Neuronal stem cell (in vitro differentiated cells): Measurements from ENCODE around the gene GUCY1A1.

Experiments
- DNase-seq: peaks from one replicate; pipeline ENCODE4 v3.0.0-alpha.2; 2013; ENCODE audit warnings: low spot score
- H2AFZ ChIP-seq: one replicate; pipeline ENCODE4 v1.6.1; 2013; ENCODE audit warnings: mild to moderate bottlenecking, low read length, inconsistent platforms
- H2AK5ac ChIP-seq: 2 replicates; pipeline ENCODE4 v1.6.1; 2013; ENCODE audit warnings: low read depth, mild to moderate bottlenecking, inconsistent platforms, low read length, moderate library complexity, mixed read lengths
- H2BK120ac ChIP-seq: 2 replicates; pipeline ENCODE4 v1.6.1; 2013; ENCODE audit warnings: low read depth, mild to moderate bottlenecking, inconsistent platforms, low read length, moderate library complexity, mixed read lengths
- H2BK12ac ChIP-seq: one replicate; pipeline ENCODE4 v1.6.1; 2013; ENCODE audit warnings: low read length, inconsistent platforms
- H2BK15ac ChIP-seq: 2 replicates; pipeline ENCODE4 v1.6.1; 2013; ENCODE audit warnings: mild to moderate bottlenecking, low read length, inconsistent platforms, mixed read lengths
- H2BK5ac ChIP-seq: one replicate; pipeline ENCODE4 v1.6.1; 2013; ENCODE audit warnings: inconsistent platforms, mild to moderate bottlenecking, low read length, moderate library complexity
- H3K14ac ChIP-seq: one replicate; pipeline ENCODE4 v1.6.1; 2013; ENCODE audit warnings: low read length, inconsistent platforms
- H3K18ac ChIP-seq: 2 replicates; pipeline ENCODE4 v1.6.1; 2013; ENCODE audit warnings: low read length, inconsistent platforms
- H3K23ac ChIP-seq: 2 replicates; pipeline ENCODE4 v1.6.1; 2013; ENCODE audit warnings: low read depth, mild to moderate bottlenecking, mixed read lengths, low read length, inconsistent platforms; ENCODE audit not compliant: poor library complexity
- H3K27ac ChIP-seq: replicated peaks from 3 replicates; pipeline ENCODE4 v1.5.1; 2013; ENCODE audit warnings: low read length, inconsistent platforms
- H3K27me3 ChIP-seq, 3 experiments: 2 replicates each; pipeline ENCODE4 v1.6.1; 2013; ENCODE audit warnings: low read length in 3 of 3, mild to moderate bottlenecking in 2 of 3, inconsistent platforms in 1 of 3, low read depth in 1 of 3, mixed read lengths in 1 of 3, moderate library complexity in 1 of 3; ENCODE audit not compliant: control insufficient read depth in 3 of 3, insufficient read depth in 3 of 3
- H3K36me3 ChIP-seq, 2 donors: replicated peaks in 1 of 2; 2 replicates each; pipeline ENCODE4 v1.6.1; 2013; ENCODE audit warnings: low read length in 2 of 2; ENCODE audit not compliant: control insufficient read depth in 2 of 2, insufficient read depth in 2 of 2
- H3K4ac ChIP-seq: 2 replicates; pipeline ENCODE4 v1.6.1; 2013; ENCODE audit warnings: inconsistent platforms, mild to moderate bottlenecking, low read length, moderate library complexity
- H3K4me1 ChIP-seq, 2 donors: 1 replicate in 1 of 2; 2 replicates in 1 of 2; pipeline ENCODE4 v1.6.1; 2013; ENCODE audit warnings: low read length in 2 of 2, low read depth in 1 of 2; ENCODE audit not compliant: control insufficient read depth in 2 of 2, insufficient read depth in 1 of 2
- H3K4me2 ChIP-seq: one replicate; pipeline ENCODE4 v1.6.1; 2013; ENCODE audit warnings: mild to moderate bottlenecking, low read length, inconsistent platforms; ENCODE audit not compliant: insufficient read depth, poor library complexity, severe bottlenecking
- H3K4me3 ChIP-seq, 2 donors: 2 replicates each; pipeline ENCODE4 v1.5.1; 2013; ENCODE audit warnings: low read length in 2 of 2, mild to moderate bottlenecking in 2 of 2, inconsistent platforms in 1 of 2, moderate library complexity in 1 of 2
- H3K79me1 ChIP-seq: one replicate; pipeline ENCODE4 v1.6.1; 2013; ENCODE audit warnings: low read depth, mild to moderate bottlenecking, inconsistent platforms, low read length, moderate library complexity
- H3K9ac ChIP-seq: one replicate; pipeline ENCODE4 v1.6.1; 2013; ENCODE audit warnings: mild to moderate bottlenecking, low read depth, low read length, inconsistent platforms; ENCODE audit not compliant: poor library complexity
- H3K9me3 ChIP-seq, 2 donors: replicated peaks in 1 of 2; 2 replicates each; pipeline versions ENCODE3 to v1.6.1; 2013; ENCODE audit warnings: low read length in 2 of 2, mild to moderate bottlenecking in 2 of 2, inconsistent platforms in 1 of 2, low read depth in 1 of 2, mixed read lengths in 1 of 2, moderate library complexity in 1 of 2; ENCODE audit not compliant: control insufficient read depth in 2 of 2, insufficient read depth in 1 of 2
- H4K8ac ChIP-seq: one replicate; pipeline ENCODE4 v1.6.1; 2013; ENCODE audit warnings: low read depth, mild to moderate bottlenecking, inconsistent platforms, low read length, moderate library complexity
- H4K91ac ChIP-seq: one replicate; pipeline ENCODE4 v1.6.1; 2013; ENCODE audit warnings: low read length, low read depth, mild to moderate bottlenecking, inconsistent platforms; ENCODE audit not compliant: poor library complexity
- WGBS, 2 donors: extraction: QIAGEN DNeasy Blood & Tissue Kit; methylation state at CpG; one replicate each; pipeline ENCODE4 v1.1.7; 2013; ENCODE audit warnings: missing lambda C conversion rate in 2 of 2, mixed read lengths in 1 of 2; ENCODE audit not compliant: insufficient read length in 2 of 2, insufficient replicate concordance in 1 of 2; ENCODE audit errors: extremely low coverage in 2 of 2; 5-methylcytosine and 5-hydroxymethylcytosine counted together

The GUCY1A1 gene

DNA sequence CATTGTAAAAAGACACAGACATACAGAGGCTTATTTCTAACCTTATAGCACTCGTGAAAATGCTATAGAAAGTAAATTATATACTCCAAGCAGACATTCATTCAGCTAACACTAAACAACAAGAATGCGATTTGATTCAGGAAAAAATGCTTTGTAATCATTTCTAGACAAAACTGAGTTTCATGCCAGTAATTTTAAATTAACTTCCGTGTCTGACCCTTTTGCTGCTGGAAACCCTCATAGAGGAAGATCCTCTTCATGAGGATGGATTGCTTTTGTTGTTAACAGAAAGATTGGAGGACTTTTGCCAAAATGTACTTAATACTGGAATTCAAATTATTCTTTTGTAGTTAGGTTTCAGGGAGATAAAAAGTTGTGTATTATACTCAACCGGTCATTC lies 43.3 kb downstream of the GUCY1A1 start:
- Histone ChIP-seq H3K4me2 (no peak overlapping the region), H3K4me1 (peaks cover 2 to 7% of the 10 kb centered on the region in 2 donors), H2AFZ (no peak overlapping the region), H3K9ac (no peak overlapping the region), H3K23ac (no peak overlapping the region), H3K18ac (no peak overlapping the region), H3K27ac (no peak overlapping the region), H3K14ac (no peak overlapping the region), H2BK12ac (no peak overlapping the region), H2BK15ac (no peak overlapping the region), H3K9me3 (no peaks in the 10 kb centered on the region), H3K79me1 (no peaks in the 10 kb centered on the region), H3K27me3 (no peaks in the 10 kb centered on the region), H2BK120ac (no peak overlapping the region), H2AK5ac (no peak overlapping the region), H2BK5ac (no peak overlapping the region), H4K91ac (no peak overlapping the region), H4K8ac (no peak overlapping the region), H3K4ac (no peak overlapping the region), H3K4me3 (no peak overlapping the region), H3K36me3 (peaks cover 0 to 4% of the 10 kb centered on the region in 2 donors)
- no CpG with 5 or more reads among the region's 4 CpGs for WGBS, 2 donors
- no peak for DNase-seq

DNA sequence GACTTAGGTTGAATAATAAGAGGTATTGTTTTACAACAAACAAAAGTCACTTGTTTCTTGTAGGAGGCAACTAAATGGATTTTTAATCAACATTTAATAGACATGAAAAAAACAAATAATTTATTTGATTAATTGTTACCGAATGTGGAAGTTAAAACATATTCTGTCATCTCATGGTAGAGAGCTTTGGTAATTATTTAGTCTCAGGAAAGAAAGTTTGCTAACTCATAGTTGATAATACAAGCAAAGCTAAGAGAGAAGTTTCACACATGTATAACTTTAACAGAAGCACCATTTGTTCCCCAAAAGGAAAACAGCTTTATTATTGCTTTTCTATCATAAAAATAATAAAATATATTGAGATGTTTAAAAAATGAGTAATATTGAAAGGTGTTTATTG lies 44.9 kb downstream of the GUCY1A1 start:
- H3K4me2 ChIP-seq = no peak overlapping the region
- peaks cover 0 to 2% of the 10 kb centered on the region in 2 donors for H3K9me3 ChIP-seq
- no peak overlapping the region for H4K8ac ChIP-seq
- no peak overlapping the region for H2BK15ac ChIP-seq
- no peak overlapping the region for H3K14ac ChIP-seq
- H3K9ac ChIP-seq = no peak overlapping the region
- no peak overlapping the region for H3K18ac ChIP-seq
- H3K27ac ChIP-seq = no peak overlapping the region
- H2BK12ac ChIP-seq = no peak overlapping the region
- H3K23ac ChIP-seq = no peak overlapping the region
- no peaks in the 10 kb centered on the region for H3K79me1 ChIP-seq
- no peak overlapping the region for H2AFZ ChIP-seq
- DNase-seq = no peak
- no peak overlapping the region for H2BK5ac ChIP-seq
- H3K36me3 ChIP-seq = peaks cover 0 to 8% of the 10 kb centered on the region in 2 donors
- no peak overlapping the region for H3K4ac ChIP-seq
- no CpG with 5 or more reads among the region's 1 CpG for WGBS, 2 donors
- no peaks in the 10 kb centered on the region for H3K4me1 ChIP-seq
- H3K27me3 ChIP-seq = no peaks in the 10 kb centered on the region
- H4K91ac ChIP-seq = no peak overlapping the region
- H2AK5ac ChIP-seq = no peak overlapping the region
- no peak overlapping the region for H3K4me3 ChIP-seq
- no peak overlapping the region for H2BK120ac ChIP-seq

DNA sequence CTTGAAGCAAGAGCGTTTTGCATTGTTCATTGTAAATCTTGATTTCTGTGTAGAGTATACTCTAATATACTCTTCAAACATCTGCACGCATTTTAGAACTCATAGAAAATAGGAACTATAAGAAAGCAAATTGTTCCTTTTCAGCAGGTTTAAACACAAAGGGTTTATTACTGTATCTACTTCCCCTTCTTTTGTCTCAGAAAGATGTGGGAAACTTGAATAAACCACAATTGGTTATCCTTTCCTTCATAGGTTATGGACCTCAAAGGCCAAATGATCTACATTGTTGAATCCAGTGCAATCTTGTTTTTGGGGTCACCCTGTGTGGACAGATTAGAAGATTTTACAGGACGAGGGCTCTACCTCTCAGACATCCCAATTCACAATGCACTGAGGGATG lies 46.2 kb downstream of the GUCY1A1 start:
- WGBS, 2 donors = no CpG with 5 or more reads among the region's 3 CpGs
- H3K36me3 ChIP-seq = peaks cover 0 to 10% of the 10 kb centered on the region in 2 donors
- H3K9me3 ChIP-seq = peaks cover 0 to 2% of the 10 kb centered on the region in 2 donors
- H3K4ac ChIP-seq = no peak overlapping the region
- H3K9ac ChIP-seq = no peak overlapping the region
- no peaks in the 10 kb centered on the region for H3K79me1 ChIP-seq
- no peak overlapping the region for H3K23ac ChIP-seq
- H2AK5ac ChIP-seq = no peak overlapping the region
- H4K91ac ChIP-seq = no peak overlapping the region
- DNase-seq = no peak
- H2BK15ac ChIP-seq = no peak overlapping the region
- H3K4me3 ChIP-seq = no peak overlapping the region
- H4K8ac ChIP-seq = no peak overlapping the region
- no peak overlapping the region for H2BK120ac ChIP-seq
- H2BK5ac ChIP-seq = no peak overlapping the region
- H2AFZ ChIP-seq = no peak overlapping the region
- H3K4me2 ChIP-seq = no peak overlapping the region
- H3K18ac ChIP-seq = no peak overlapping the region
- no peaks in the 10 kb centered on the region for H3K4me1 ChIP-seq
- H3K27ac ChIP-seq = no peak overlapping the region
- H2BK12ac ChIP-seq = no peak overlapping the region
- no peaks in the 10 kb centered on the region for H3K27me3 ChIP-seq
- H3K14ac ChIP-seq = no peak overlapping the region

DNA sequence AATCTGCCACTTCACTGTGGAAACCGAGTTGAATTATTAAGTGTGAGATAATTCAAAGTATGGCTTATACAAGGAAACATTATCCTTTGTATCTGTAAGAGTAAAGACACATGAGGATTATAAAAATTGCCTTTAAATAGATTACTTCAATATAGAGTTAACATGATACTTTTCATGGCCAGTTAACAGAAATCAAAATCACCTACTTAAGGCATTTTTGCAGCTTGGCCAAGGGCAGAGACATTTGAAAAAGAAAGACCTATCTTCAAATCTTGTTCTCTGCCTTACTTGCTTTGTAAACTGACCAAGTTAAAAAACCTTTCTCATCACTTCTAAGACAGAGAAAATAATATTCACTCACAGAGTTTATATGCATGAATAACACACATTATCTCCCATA lies 47.3 kb downstream of the GUCY1A1 start:
- H2AK5ac ChIP-seq = no peak overlapping the region
- no peak overlapping the region for H2AFZ ChIP-seq
- no peaks in the 10 kb centered on the region for H3K79me1 ChIP-seq
- H2BK5ac ChIP-seq = no peak overlapping the region
- H3K4me3 ChIP-seq = no peak overlapping the region
- H3K27ac ChIP-seq = no peak overlapping the region
- no peak overlapping the region for H3K4ac ChIP-seq
- H3K9me3 ChIP-seq = peaks cover 0 to 2% of the 10 kb centered on the region in 2 donors
- no peak overlapping the region for H2BK15ac ChIP-seq
- no peak overlapping the region for H4K91ac ChIP-seq
- no peak overlapping the region for H2BK12ac ChIP-seq
- H4K8ac ChIP-seq = no peak overlapping the region
- no peak overlapping the region for H2BK120ac ChIP-seq
- H3K18ac ChIP-seq = no peak overlapping the region
- H3K14ac ChIP-seq = no peak overlapping the region
- no peak overlapping the region for H3K4me2 ChIP-seq
- peaks cover 0 to 10% of the 10 kb centered on the region in 2 donors for H3K36me3 ChIP-seq
- H3K4me1 ChIP-seq = no peaks in the 10 kb centered on the region
- H3K27me3 ChIP-seq = no peaks in the 10 kb centered on the region
- H3K23ac ChIP-seq = no peak overlapping the region
- H3K9ac ChIP-seq = no peak overlapping the region
- WGBS, 2 donors = no CpG with 5 or more reads among the region's 1 CpG
- no peak for DNase-seq
